Suprapubic skin (tissue), 4 donors: ENCODE measurements around the gene REV3L.

Source experiments
- CTCF ChIP-seq, 2 donors: fragments of 200-600 bp in 1 of 2; fragments of 450-650 bp in 1 of 2; sonication (generic) in 1 of 2; IDR thresholded peaks; one replicate each; pipeline ENCODE4 v1.5.1; 2016 to 2019; ENCODE audit warnings: antibody characterized with exemption in 2 of 2, mild to moderate bottlenecking in 1 of 2, moderate library complexity in 1 of 2
- EP300 ChIP-seq: sonication (generic); formaldehyde crosslinking; IDR thresholded peaks from one replicate; pipeline ENCODE4 v1.6.1; 2017; ENCODE audit warnings: antibody characterized with exemption
- POLR2A ChIP-seq, 2 donors: fragments of 450-650 bp; IDR thresholded peaks; one replicate each; pipeline ENCODE4 v1.6.1; 2017; ENCODE audit warnings: antibody characterized with exemption in 2 of 2, mild to moderate bottlenecking in 2 of 2, moderate library complexity in 2 of 2
- POLR2AphosphoS5 ChIP-seq, 3 donors: sonication (generic); formaldehyde crosslinking; IDR thresholded peaks; one replicate each; pipeline ENCODE4 v1.6.1; 2017; ENCODE audit warnings: antibody characterized with exemption in 3 of 3

- TF ChIP-seq POLR2A (IDR thresholded peaks at IDR 0.05) (no peak), CTCF (IDR thresholded peaks at IDR 0.05) (no peak), POLR2AphosphoS5 (IDR thresholded peaks at IDR 0.05) (no peak), EP300 (no peak)
Measured at GRCh38 chr6:111423960-111424846, 58.8 kb downstream of the REV3L start.
